Upper lobe of right lung (tissue), 1 donor: ENCODE measurements around the gene UNC119B. TPM values are rescaled to one million over a fixed set of nuclear protein-coding genes. Genes with fewer than 3 reads are reported as not detected.
A peak's percentile ranks its signal among the peaks of the same experiment; 100 is the strongest.

Source experiments
- ATAC-seq: fragments of 200-7000 bp; cut with Tn5 transposase; one replicate; pipeline ENCODE4 v1.9.1; 2020; ENCODE audit warnings: mild to moderate bottlenecking, moderate library complexity
- DNase-seq: peaks from one replicate; pipeline ENCODE4 v3.0.0-alpha.2; 2020
- H3K27ac ChIP-seq: fragments of 200-600 bp; one replicate; pipeline ENCODE4 v1.8.0; 2022
- H3K27me3 ChIP-seq: fragments of 200-600 bp; one replicate; pipeline ENCODE4 v1.8.0; 2022; ENCODE audit warnings: mild to moderate bottlenecking
- H3K36me3 ChIP-seq: fragments of 200-600 bp; one replicate; pipeline ENCODE4 v1.8.0; 2022
- H3K4me1 ChIP-seq: fragments of 200-600 bp; one replicate; pipeline ENCODE4 v1.8.0; 2022
- H3K4me3 ChIP-seq: fragments of 200-600 bp; one replicate; pipeline ENCODE4 v1.8.0; 2022; ENCODE audit warnings: mild to moderate bottlenecking
- H3K9me3 ChIP-seq: fragments of 200-600 bp; one replicate; pipeline ENCODE4 v1.8.0; 2022
- CTCF ChIP-seq: fragments of 200-600 bp; IDR thresholded peaks from one replicate; pipeline ENCODE4 v1.8.0; 2022; ENCODE audit warnings: antibody characterized with exemption
- intact Hi-C: fragments of 100-400 bp; cut with DNase I; formaldehyde crosslinking; loops from one replicate; pipeline ENCODE4 v1.11.0; 2022
- total RNA-seq: library from RNA; stranded (reverse); fragmentation: NEBNext Ultra II Directional; extraction: Animal tissue kit (Norgen Biotek cat#: 25700); gene quantifications from one replicate; pipeline ENCODE4 v1.2.1, GENCODE V29; 2021
- donor health status: DM: no; HTN: yes; CAD: no; lungs with severe emphysema.

Gene UNC119B
- total RNA-seq, 1 donor from 2014 or later: 23.0 TPM

- H3K9me3 ChIP-seq: no peaks in the 10 kb centered on the region
- peaks cover 9% of the 10 kb centered on the region for H3K36me3 ChIP-seq
- no peak overlapping the region for H3K27ac ChIP-seq
- no peaks in the 10 kb centered on the region for H3K27me3 ChIP-seq
- H3K4me1 ChIP-seq: no peaks in the 10 kb centered on the region
- intact Hi-C loops: no loop called here
- H3K4me3 ChIP-seq: no peak overlapping the region
- TF ChIP-seq CTCF: no peak
- ATAC-seq (no peak), DNase-seq (no peak)
These were observed 24.9 kb downstream of the UNC119B start for GRCh38 chr12:120735181-120735580.

GRCh38 chr12:120736404-120737331, 26.4 kb downstream of the UNC119B start:
- peaks cover 9% of the 10 kb centered on the region for H3K36me3 ChIP-seq
- ATAC-seq: no peak
- no peak for DNase-seq

GRCh38 chr12:120737557-120738251, 27.4 kb downstream of the UNC119B start:
- DNase-seq: no peak

More at GRCh38 chr12:120736404-120737331, 26.4 kb downstream of the UNC119B start:
- H3K27me3 ChIP-seq: no peaks in the 10 kb centered on the region
- no peak for TF ChIP-seq CTCF
- intact Hi-C loops: no loop called here
- H3K27ac ChIP-seq: no peak overlapping the region
- no peak overlapping the region for H3K4me3 ChIP-seq
- H3K4me1 ChIP-seq: no peaks in the 10 kb centered on the region
- no peaks in the 10 kb centered on the region for H3K9me3 ChIP-seq

GRCh38 chr12:120738252-120739030, 28.2 kb downstream of the UNC119B start:
- intact Hi-C loops: no loop called here
- Histone ChIP-seq H3K27me3 (no peaks in the 10 kb centered on the region), H3K9me3 (no peaks in the 10 kb centered on the region), H3K36me3 (peaks cover 9% of the 10 kb centered on the region), H3K27ac (no peak overlapping the region), H3K4me1 (no peaks in the 10 kb centered on the region), H3K4me3 (no peak overlapping the region)
- no peak for TF ChIP-seq CTCF
- DNase-seq (no peak), ATAC-seq (peak; percentile 3)

More at GRCh38 chr12:120737557-120738251, 27.4 kb downstream of the UNC119B start:
- Histone ChIP-seq H3K4me1 (no peaks in the 10 kb centered on the region), H3K4me3 (no peak overlapping the region), H3K9me3 (no peaks in the 10 kb centered on the region), H3K27me3 (no peaks in the 10 kb centered on the region), H3K36me3 (peaks cover 9% of the 10 kb centered on the region), H3K27ac (no peak overlapping the region)
- intact Hi-C loops: no loop called here
- ATAC-seq: no peak
- no peak for TF ChIP-seq CTCF

- H3K4me3 ChIP-seq: no peak overlapping the region
- no peaks in the 10 kb centered on the region for H3K9me3 ChIP-seq
- DNase-seq (no peak), ATAC-seq (peak; percentile 5)
- H3K4me1 ChIP-seq: no peaks in the 10 kb centered on the region
- no peak for TF ChIP-seq CTCF
- intact Hi-C loops: no loop called here
- H3K27me3 ChIP-seq: no peaks in the 10 kb centered on the region
- H3K27ac ChIP-seq: no peak overlapping the region
- peaks cover 9% of the 10 kb centered on the region for H3K36me3 ChIP-seq
These were observed 28.9 kb downstream of the UNC119B start for GRCh38 chr12:120739031-120739762.
